IMR-90 (cell line): ENCODE data around the gene RAB5B. TPM values are rescaled to one million over a fixed set of nuclear protein-coding genes. Genes with fewer than 3 reads are reported as not detected.
A peak's percentile ranks its signal among the peaks of the same experiment; 100 is the strongest.

Source experiments
- ATAC-seq: fragments of 200-7000 bp; cut with Tn5 transposase; 2 replicates; pipeline ENCODE4 v1.9.1; 2020; ENCODE audit warnings: low read depth, mild to moderate bottlenecking, moderate library complexity
- BruUV-seq: library from RNA; stranded (reverse); fragments of 400-500 nt; replicated peaks from 2 replicates; lab custom pipeline; 2021; lab: Mats Ljungman, UMichigan
- CTCF ChIA-PET: fragments of 300-600 bp; formaldehyde crosslinking; extraction: SDS; loops from one replicate; lab custom pipeline; 2021; ENCODE audit warnings: antibody characterized with exemption; lab: Yijun Ruan, JAX
- POLR2A ChIA-PET: fragments of 300-600 bp; sonication (Branson Sonifier 250); formaldehyde crosslinking; loops from one replicate; lab custom pipeline; 2022; ENCODE audit warnings: antibody characterized with exemption; ENCODE audit not compliant: unreplicated experiment; lab: Charles Lee
- DNase-seq: peaks from one replicate; pipeline ENCODE4 v3.0.0; 2013
- H2AFZ ChIP-seq: replicated peaks from 2 replicates; pipeline ENCODE3; 2013; ENCODE audit warnings: low read length, mild to moderate bottlenecking; ENCODE audit not compliant: poor library complexity
- H2AK5ac ChIP-seq: 2 replicates; pipeline ENCODE4 v1.6.1; 2013; ENCODE audit warnings: low read depth, low read length, inconsistent platforms
- H2AK9ac ChIP-seq: replicated peaks from 2 replicates; pipeline ENCODE3; 2013; ENCODE audit warnings: mild to moderate bottlenecking, low read depth, low read length, moderate library complexity; ENCODE audit not compliant: poor library complexity
- H2BK120ac ChIP-seq: 2 replicates; pipeline ENCODE4 v1.6.1; 2013; ENCODE audit warnings: low read depth, low read length, inconsistent platforms
- H2BK15ac ChIP-seq: 3 replicates; pipeline ENCODE4 v1.6.1; 2013; ENCODE audit warnings: low read depth, low read length, inconsistent platforms
- H2BK20ac ChIP-seq: 2 replicates; pipeline ENCODE4 v1.6.1; 2013; ENCODE audit warnings: low read depth, mild to moderate bottlenecking, inconsistent platforms, low read length, moderate library complexity
- H2BK5ac ChIP-seq: 2 replicates; pipeline ENCODE4 v1.6.1; 2013; ENCODE audit warnings: mild to moderate bottlenecking, low read depth, low read length, inconsistent platforms; ENCODE audit not compliant: poor library complexity, severe bottlenecking
- H3K14ac ChIP-seq: replicated peaks from 2 replicates; pipeline ENCODE4 v1.6.1; 2013; ENCODE audit warnings: low read depth, low read length, inconsistent platforms
- H3K18ac ChIP-seq: 2 replicates; pipeline ENCODE4 v1.6.1; 2013; ENCODE audit warnings: low read depth, low read length, control low read depth
- H3K23ac ChIP-seq: 2 replicates; pipeline ENCODE4 v1.6.1; 2013; ENCODE audit warnings: low read depth, low read length, inconsistent platforms
- H3K27ac ChIP-seq: 2 replicates; pipeline ENCODE4 v1.5.1; 2013; ENCODE audit warnings: mild to moderate bottlenecking, control low read depth, low read length; ENCODE audit not compliant: insufficient read depth
- H3K27me3 ChIP-seq: 2 replicates; pipeline ENCODE4 v1.6.1; 2013; ENCODE audit warnings: low read length; ENCODE audit not compliant: control insufficient read depth, insufficient read depth
- H3K36me3 ChIP-seq: 2 replicates; pipeline ENCODE4 v1.6.1; 2013; ENCODE audit warnings: low read length, mixed read lengths; ENCODE audit not compliant: control insufficient read depth, insufficient read depth
- H3K4ac ChIP-seq: 2 replicates; pipeline ENCODE4 v1.6.1; 2013; ENCODE audit warnings: low read depth, low read length, inconsistent platforms
- H3K4me1 ChIP-seq: 2 replicates; pipeline ENCODE4 v1.6.1; 2013; ENCODE audit warnings: low read length, mixed read lengths; ENCODE audit not compliant: control insufficient read depth, insufficient read depth
- H3K4me2 ChIP-seq: 2 replicates; pipeline ENCODE4 v1.6.1; 2013; ENCODE audit warnings: low read depth, mild to moderate bottlenecking, control low read depth, low read length, moderate library complexity
- H3K4me3 ChIP-seq: 2 replicates; pipeline ENCODE4 v1.5.1; 2013; ENCODE audit warnings: low read depth, mild to moderate bottlenecking, control low read depth, low read length, moderate library complexity; ENCODE audit not compliant: insufficient read depth
- H3K56ac ChIP-seq: 2 replicates; pipeline ENCODE4 v1.6.1; 2013; ENCODE audit warnings: low read length, inconsistent platforms; ENCODE audit not compliant: insufficient read depth; ENCODE audit errors: extremely low read depth
- H3K79me1 ChIP-seq, 2 experiments: 2 replicates each; pipeline ENCODE4 v1.6.1; 2013; ENCODE audit warnings: low read length in 2 of 2, inconsistent platforms in 1 of 2, low read depth in 1 of 2
- H3K9ac ChIP-seq: 2 replicates; pipeline ENCODE4 v1.6.1; 2013; ENCODE audit warnings: low read depth, low read length, control low read depth
- H3K9me1 ChIP-seq: 2 replicates; pipeline ENCODE4 v1.6.1; 2013; ENCODE audit warnings: low read length, inconsistent platforms; ENCODE audit not compliant: insufficient read depth
- H3K9me3 ChIP-seq: 2 replicates; pipeline ENCODE4 v1.6.1; 2013; ENCODE audit warnings: low read length; ENCODE audit not compliant: control insufficient read depth, insufficient read depth
- H4K20me1 ChIP-seq: 2 replicates; pipeline ENCODE4 v1.6.1; 2013; ENCODE audit warnings: low read length, inconsistent platforms; ENCODE audit not compliant: insufficient read depth
- H4K5ac ChIP-seq: 2 replicates; pipeline ENCODE4 v1.6.1; 2013; ENCODE audit warnings: mild to moderate bottlenecking, low read depth, low read length, control low read depth
- H4K8ac ChIP-seq, 2 experiments: 2 replicates each; pipeline ENCODE4 v1.6.1; 2013; ENCODE audit warnings: low read depth in 2 of 2, low read length in 2 of 2, control low read depth in 1 of 2, inconsistent platforms in 1 of 2
- H4K91ac ChIP-seq: 2 replicates; pipeline ENCODE4 v1.6.1; 2013; ENCODE audit warnings: low read depth, low read length, inconsistent platforms; ENCODE audit not compliant: insufficient read depth
- BHLHE40 ChIP-seq: fragments of 150-350 bp; IDR thresholded peaks from 2 replicates; pipeline ENCODE4 v1.6.1; 2016; ENCODE audit warnings: mild to moderate bottlenecking, low read depth, low read length
- CEBPB ChIP-seq: IDR thresholded peaks from 2 replicates; pipeline ENCODE4 v1.6.1; 2012; ENCODE audit warnings: low read depth, low read length, improper control_type of control experiment
- CHD1 ChIP-seq: IDR thresholded peaks from 2 replicates; pipeline ENCODE4 v1.6.1; 2012; ENCODE audit warnings: low read depth, low read length, improper control_type of control experiment
- CTCF ChIP-seq: conservative IDR thresholded peaks from 2 replicates; pipeline ENCODE4 v1.5.1; 2012; ENCODE audit warnings: mild to moderate bottlenecking, low read depth, low read length, improper control_type of control experiment
- ELK1 ChIP-seq: fragments of 150-350 bp; IDR thresholded peaks from 2 replicates; pipeline ENCODE4 v1.6.1; 2016; ENCODE audit warnings: low read depth, mild to moderate bottlenecking, low read length, moderate library complexity, borderline replicate concordance
- FOS ChIP-seq: fragments of 150-350 bp; IDR thresholded peaks from 2 replicates; pipeline ENCODE4 v1.6.1; 2016; ENCODE audit warnings: low read depth, low read length
- MAFK ChIP-seq: IDR thresholded peaks from 2 replicates; pipeline ENCODE4 v1.6.1; 2012; ENCODE audit warnings: low read depth, low read length, improper control_type of control experiment
- MAZ ChIP-seq: IDR thresholded peaks from 2 replicates; pipeline ENCODE4 v1.6.1; 2012; ENCODE audit warnings: low read depth, mild to moderate bottlenecking, low read length, improper control_type of control experiment, moderate library complexity, borderline replicate concordance
- MXI1 ChIP-seq: IDR thresholded peaks from 2 replicates; pipeline ENCODE4 v1.6.1; 2012; ENCODE audit warnings: low read depth, mild to moderate bottlenecking, low read length, moderate library complexity, borderline replicate concordance
- NFE2L2 ChIP-seq: fragments of 150-350 bp; IDR thresholded peaks from 2 replicates; pipeline ENCODE4 v1.6.1; 2016; ENCODE audit warnings: low read depth, mild to moderate bottlenecking, low read length
- POLR2A ChIP-seq: IDR thresholded peaks from 2 replicates; pipeline ENCODE4 v1.6.1; 2012; ENCODE audit warnings: mild to moderate bottlenecking, low read depth, low read length
- RAD21 ChIP-seq: IDR thresholded peaks from 2 replicates; pipeline ENCODE4 v1.6.1; 2012; ENCODE audit warnings: low read length, improper control_type of control experiment
- RCOR1 ChIP-seq: IDR thresholded peaks from 2 replicates; pipeline ENCODE4 v1.6.1; 2012; ENCODE audit warnings: mild to moderate bottlenecking, low read length, improper control_type of control experiment; ENCODE audit not compliant: insufficient replicate concordance
- RFX5 ChIP-seq: IDR thresholded peaks from 2 replicates; pipeline ENCODE4 v1.8.0; 2012; ENCODE audit warnings: low read depth, mild to moderate bottlenecking, low read length, moderate library complexity
- SMC3 ChIP-seq: fragments of 150-350 bp; IDR thresholded peaks from 2 replicates; pipeline ENCODE4 v1.6.1; 2016; ENCODE audit warnings: low read depth, mild to moderate bottlenecking, antibody characterized with exemption, low read length, moderate library complexity
- USF2 ChIP-seq: fragments of 150-350 bp; IDR thresholded peaks from 2 replicates; pipeline ENCODE4 v1.6.1; 2017; ENCODE audit warnings: mild to moderate bottlenecking, antibody characterized with exemption, low read length, low read depth
- WGBS, 2 experiments: methylation state at CpG; one replicate each; pipeline versions ENCODE4 v1.1.5 to v1.1.7; 2013; ENCODE audit warnings: missing lambda C conversion rate in 2 of 2; ENCODE audit not compliant: insufficient read length in 1 of 2; ENCODE audit errors: extremely low coverage in 2 of 2; 5-methylcytosine and 5-hydroxymethylcytosine counted together
- dilution Hi-C: fragments of 300-500 bp; cut with HindIII; formaldehyde crosslinking; loops from one replicate; pipeline ENCODE4 v1.14.3; 2018; ENCODE audit warnings: low sequenced_read_pairs; ENCODE audit not compliant: unreplicated experiment
- in situ Hi-C: fragments of 300-500 bp; cut with MboI; formaldehyde crosslinking; loops from 3 replicates; pipeline ENCODE4 v1.14.3; 2019; ENCODE audit warnings: low sequenced_read_pairs, inconsistent platforms, mixed read lengths
- intact Hi-C: fragments of 100-400 bp; cut with micrococcal nuclease; formaldehyde crosslinking; loops from 2 replicates; pipeline ENCODE4 v1.10.0; 2022
- polyA plus RNA-seq, 3 experiments: library from polyadenylated mRNA; depleted of rRNA; stranded (reverse); fragments of >200 nt; gene quantifications; 2 replicates each; pipeline ENCODE4 v1.2.3, GENCODE V29; 2012; ENCODE audit warnings: low replicate concordance in 1 of 3
- total RNA-seq: library from RNA; depleted of rRNA; stranded (reverse); fragments of >200 nt; gene quantifications from 2 replicates; pipeline ENCODE4 v1.2.3, GENCODE V29; 2012

The RAB5B gene
- total and polyA plus RNA-seq, 2 of the 4 experiments (the other 2 are of a cell fraction) = 56.5 to 99.2 TPM

GRCh38 chr12:55937981-55938380 lies 35.9 kb upstream of the RAB5B start:
- no CpG with 5 or more reads among the region's 2 CpGs for WGBS, 2 experiments
- Histone ChIP-seq H3K18ac (no peak overlapping the region), H3K4ac (peak overlapping the region; percentile 59), H2AK9ac (peak overlapping the region; percentile 60), H3K36me3 (peaks cover 32% of the 10 kb centered on the region), H3K4me1 (peaks cover 9% of the 10 kb centered on the region), H2BK5ac (no peak overlapping the region), H3K4me3 (no peak overlapping the region), H2BK120ac (no peak overlapping the region; the same call in 1 of the 2 replicates), H2BK15ac (no peak overlapping the region), H4K5ac (no peak overlapping the region), H3K4me2 (no peak overlapping the region), H3K79me1 (peaks cover 16 to 63% of the 10 kb centered on the region in 2 experiments), H2BK20ac (no peak overlapping the region), H4K91ac (no peak overlapping the region), H3K9me3 (no peaks in the 10 kb centered on the region), H3K56ac (peak overlapping the region; percentile 34; the same call in 1 of the 2 replicates), H2AFZ (no peak overlapping the region), H3K9ac (no peak overlapping the region), H4K8ac (peak overlapping the region in 1 of 2 experiments; percentile 50; a peak in 1 of 4 replicates), H3K14ac (peak overlapping the region; percentile 47; the same call in 1 of the 2 replicates), H2AK5ac (peak overlapping the region; percentile 21; the same call in 1 of the 2 replicates), H3K9me1 (peaks cover 10% of the 10 kb centered on the region; the same call in 1 of the 2 replicates), H3K27me3 (no peaks in the 10 kb centered on the region), H3K23ac (no peak overlapping the region), H4K20me1 (no peaks in the 10 kb centered on the region), H3K27ac (no peak overlapping the region)
- ChIA-PET POLR2A (no interaction called here), CTCF (interaction anchor here (0.8 kb wide), 1 partner anchor 12 kb away, joined by 3 read pairs; no protein-coding TSS in a partner anchor)
- dilution Hi-C loops (no loop called here), in situ Hi-C loops (no loop called here), intact Hi-C loops (no loop called here)
- TF ChIP-seq BHLHE40 (no peak), POLR2A (no peak), CHD1 (no peak), FOS (no peak), RAD21 (no peak), NFE2L2 (no peak), MAZ (no peak), RFX5 (no peak), RCOR1 (no peak), CTCF (no peak), MAFK (no peak), MXI1 (no peak), USF2 (no peak), CEBPB (no peak), ELK1 (no peak), SMC3 (no peak)
- ATAC-seq (no peak), DNase-seq (peak; percentile 17)
- BruUV-seq = no TSS peak
